Muscle of arm (tissue), 12 donors: ENCODE data around the gene TNS4. TPM values are rescaled to one million over a fixed set of nuclear protein-coding genes. Genes with fewer than 3 reads are reported as not detected.
A peak's percentile ranks its signal among the peaks of the same experiment; 100 is the strongest.

Experiments used
- DNase-seq: peaks from one replicate; pipeline ENCODE4 v3.0.0-alpha.2; 2013
- polyA plus RNA-seq, 12 donors: library from polyadenylated mRNA; unstranded; fragments of 120-200 nt; gene quantifications; one replicate each; pipeline ENCODE4 v1.2.1, GENCODE V29; 2013; ENCODE audit not compliant: insufficient read length in 12 of 12

TNS4 gene
- polyA plus RNA-seq, 12 donors: 0.04 to 6.8 (median 0.15) TPM; not detected in 5

DNA sequence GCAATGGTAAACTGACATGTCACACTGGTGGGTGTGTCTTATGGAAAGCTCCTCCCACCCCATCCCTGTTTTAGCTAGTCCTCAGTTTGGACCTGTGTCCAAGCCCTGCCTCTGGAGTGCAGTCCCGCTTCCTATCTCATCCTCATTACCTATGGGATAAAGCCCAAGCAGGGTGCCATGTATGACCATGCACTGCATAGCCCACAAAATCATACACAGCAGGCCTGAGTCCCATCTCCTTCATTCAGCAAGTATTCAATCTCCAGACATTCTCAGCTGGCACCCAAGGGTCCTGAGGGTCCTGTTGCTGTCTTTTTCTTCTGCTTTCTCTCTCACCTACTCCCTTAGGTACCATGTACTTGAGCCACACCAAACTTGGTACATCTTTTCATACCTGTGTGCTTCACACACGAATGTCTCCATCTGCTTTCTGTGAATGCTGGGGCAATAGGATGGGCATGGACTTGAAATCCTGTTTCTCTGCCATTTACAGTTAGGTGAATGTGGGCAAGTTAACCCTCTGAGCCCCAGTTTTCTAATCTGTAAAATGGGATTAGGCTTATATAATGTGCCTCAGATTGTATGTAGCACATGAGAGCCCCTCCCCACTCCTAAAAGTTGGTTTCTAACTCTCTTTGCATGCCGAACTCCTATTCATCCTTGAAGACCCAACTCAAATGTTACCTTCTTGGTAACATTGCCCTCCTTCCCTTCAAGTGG, 28.5 kb downstream of the TNS4 start:
- no peak for DNase-seq

DNA sequence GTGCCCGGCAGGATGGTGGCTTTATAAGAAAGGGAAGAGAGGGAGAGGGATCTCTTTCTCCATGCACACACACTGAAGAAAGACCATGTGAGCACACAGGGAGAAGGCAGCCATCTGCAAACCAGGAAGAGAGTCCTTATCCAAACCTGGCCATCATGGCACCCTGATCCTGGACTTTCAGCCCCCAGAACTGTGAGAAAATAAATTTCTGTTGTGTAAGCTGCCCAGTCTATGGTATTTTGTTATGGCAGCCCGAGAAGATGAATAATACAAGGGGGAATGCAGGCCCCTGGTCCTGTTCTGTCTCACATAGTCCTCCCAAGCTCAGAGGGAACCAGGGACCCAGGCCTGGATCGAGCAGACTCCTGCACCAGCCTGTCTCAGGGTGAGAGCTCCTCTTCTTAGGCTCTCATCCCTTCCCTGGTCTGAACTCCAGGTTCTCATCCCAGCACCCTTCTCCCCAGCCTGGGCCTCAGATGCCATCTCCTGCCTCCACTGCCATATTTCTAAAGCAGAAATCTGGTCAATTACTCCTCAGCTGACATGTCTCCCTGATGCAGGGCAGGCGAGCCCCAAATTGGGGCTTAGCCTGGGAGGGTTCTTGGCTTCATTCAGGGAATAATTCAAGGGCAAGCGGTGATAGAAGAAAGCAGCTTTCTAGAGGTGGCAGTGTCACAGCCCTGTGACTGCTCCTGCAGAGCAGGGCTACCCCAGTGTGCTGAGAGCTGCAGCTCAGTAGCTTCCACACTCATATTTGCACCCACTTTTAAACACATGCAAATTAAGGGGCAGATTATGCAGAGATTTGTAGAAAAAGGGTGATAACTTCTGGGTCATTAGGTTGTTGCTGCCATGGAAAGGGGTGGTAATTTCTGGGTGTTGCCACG, 29.3 kb downstream of the TNS4 start:
- DNase-seq: no peak

DNA sequence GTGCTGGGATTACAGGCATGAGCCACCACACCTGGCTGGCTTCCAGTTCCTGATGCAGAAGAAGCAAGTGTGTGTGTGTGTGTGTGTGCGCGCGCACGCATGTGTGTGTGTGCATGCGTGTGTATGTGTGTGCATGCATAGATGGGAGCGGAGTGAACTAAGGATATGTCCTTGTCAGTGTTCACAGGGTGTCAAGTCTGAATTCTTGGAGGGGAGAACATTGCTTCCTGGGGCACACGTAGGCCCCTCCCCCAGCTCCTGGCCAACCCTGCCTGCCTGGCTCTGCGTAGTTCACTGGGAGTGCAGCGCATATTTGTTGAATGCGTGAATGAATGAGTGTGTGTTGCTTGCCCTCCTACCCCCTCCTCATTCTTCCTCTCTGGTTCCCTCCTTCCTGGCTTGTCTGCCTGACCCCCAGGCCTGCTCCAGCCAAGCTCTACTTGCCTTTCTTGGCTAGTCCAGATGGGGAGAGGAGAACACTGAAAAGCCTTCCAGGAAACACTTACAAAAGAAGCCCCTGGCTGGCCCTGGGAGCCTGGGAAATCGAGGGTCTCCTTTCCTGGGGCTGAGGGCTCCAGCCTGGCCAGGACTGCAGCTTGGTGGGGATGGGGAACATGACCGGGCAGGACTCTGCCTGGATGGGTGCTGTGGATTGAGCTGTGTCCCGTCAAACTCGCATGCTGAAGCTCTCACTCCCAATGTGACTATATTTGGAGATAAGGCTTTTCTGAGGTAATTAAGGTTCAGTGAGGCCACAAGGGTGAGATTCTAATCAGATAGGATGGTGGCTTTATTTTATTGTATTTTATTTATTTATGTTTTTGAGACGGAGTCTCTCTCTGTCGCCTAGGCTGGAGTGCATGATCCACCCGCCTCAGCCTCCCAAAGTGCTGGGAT, 30.2 kb downstream of the TNS4 start:
- DNase-seq: no peak

DNA sequence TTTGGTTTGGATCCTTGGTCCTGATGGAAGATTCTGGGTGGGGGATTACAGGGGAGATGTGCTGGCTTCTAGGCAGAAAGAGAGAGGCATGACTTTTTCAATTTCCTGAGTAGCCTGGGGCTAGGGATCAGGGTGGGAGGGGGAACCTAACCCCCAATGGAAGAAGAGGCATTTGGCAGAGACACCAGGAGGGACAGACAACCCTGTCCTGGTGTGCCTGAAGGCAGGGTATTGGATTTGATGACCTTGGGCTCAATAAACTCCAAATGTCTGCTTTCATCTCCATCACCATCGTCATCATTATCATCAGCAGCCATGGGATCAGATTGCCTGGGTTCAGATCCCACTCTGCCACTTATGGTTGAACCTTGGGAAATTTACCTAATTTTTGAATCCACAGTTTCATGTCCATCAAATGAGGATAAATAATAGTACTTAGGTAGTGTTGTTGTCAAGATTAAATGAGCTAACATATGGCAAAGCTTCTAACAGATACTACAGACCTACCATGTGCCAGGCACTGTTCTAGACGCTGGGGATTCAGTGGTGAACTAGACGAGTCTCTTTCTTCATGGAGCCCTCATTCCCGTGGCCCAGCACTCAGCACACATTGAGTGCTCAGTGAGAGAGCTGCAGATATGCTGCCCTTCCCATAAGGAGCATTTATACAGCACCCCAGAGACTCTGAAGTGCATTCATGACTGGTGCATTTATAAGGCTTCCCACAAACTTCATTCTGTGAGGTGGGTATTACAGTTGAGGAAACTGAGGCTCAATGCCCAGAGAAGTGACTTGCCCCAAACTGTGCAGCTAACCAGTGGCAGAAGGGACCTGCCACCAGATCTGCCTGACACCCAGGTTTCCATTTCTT, 31.4 kb downstream of the TNS4 start:
- no peak for DNase-seq

DNA sequence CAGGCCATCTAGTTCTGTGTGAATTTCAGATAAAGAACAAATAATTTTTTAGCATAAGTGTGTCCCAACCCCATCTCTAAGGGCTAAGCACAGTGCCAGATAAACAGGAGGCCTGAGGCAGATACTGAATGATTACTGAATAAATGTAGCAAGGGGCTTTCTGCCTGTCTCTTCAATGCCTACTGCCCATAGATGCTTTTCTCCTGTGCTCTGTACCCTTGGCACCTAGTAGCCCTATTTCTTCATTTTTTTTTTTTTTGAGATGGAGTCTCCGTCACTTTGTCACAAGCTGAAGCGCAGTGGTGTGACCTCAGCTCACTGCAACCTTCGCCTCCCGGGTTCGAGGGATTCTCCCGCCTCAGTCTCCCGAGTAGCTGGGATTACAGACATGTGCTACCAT, 32.9 kb downstream of the TNS4 start:
- DNase-seq: no peak

DNA sequence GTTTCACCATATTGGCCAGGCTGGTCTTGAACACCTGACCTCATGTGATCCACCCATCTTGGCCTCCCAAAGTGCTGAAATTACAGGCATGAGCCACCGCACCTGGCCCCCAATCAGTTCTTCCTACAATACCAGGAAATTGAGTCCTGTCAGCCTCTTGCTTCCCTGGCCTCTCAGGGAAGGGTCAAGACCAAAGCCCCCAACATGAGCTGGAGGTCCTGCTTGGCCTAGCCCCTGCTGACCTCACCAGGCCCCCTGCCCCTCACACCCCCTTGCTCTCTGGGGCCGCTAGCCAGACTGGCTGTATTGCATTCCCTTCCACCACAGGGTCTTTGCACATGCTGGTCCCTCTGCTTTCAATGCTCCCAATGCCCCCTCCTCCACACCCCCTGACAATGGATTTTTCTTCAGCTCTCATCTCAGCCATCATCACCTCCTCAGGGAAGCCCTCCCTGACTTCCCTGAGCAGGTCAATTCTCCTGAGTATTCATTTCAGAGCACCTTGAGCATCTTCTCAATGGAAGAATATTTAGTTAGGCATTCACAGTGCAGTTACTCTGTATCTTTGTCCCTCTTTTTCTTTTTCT, 34.0 kb downstream of the TNS4 start:
- DNase-seq: no peak

DNA sequence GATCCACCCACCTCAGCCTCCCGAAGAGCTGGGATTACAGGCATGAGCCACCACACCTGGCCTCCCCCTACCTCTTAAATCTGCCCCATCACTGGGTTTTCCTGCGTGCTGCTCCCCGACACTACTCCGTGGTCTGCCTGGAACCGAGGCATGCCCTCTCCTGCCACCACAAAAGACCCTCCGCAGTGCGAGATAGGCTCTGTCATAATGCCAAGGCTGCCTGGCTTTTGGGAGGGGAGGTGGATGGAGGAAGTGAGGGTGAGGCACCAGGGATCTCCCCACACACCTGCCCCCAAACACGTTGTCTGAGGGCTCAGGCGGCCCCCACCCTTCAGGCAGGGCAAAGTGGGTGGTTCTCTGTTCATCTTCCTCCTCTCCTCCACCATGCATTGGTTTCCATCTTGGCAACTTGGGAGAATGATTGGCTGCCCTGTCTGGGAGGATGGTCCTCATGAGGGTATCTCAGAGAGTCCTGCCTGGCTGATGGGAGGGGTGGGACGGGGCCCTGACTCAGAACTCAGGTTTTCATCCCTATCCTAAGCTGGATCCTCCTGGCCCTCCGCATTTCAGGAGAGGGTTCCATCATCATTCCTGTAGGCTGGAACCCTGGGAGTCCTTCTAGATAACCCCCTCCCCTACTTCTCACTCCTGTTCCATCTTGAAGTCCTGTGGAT, 35.0 kb downstream of the TNS4 start:
- DNase-seq: no peak

DNA sequence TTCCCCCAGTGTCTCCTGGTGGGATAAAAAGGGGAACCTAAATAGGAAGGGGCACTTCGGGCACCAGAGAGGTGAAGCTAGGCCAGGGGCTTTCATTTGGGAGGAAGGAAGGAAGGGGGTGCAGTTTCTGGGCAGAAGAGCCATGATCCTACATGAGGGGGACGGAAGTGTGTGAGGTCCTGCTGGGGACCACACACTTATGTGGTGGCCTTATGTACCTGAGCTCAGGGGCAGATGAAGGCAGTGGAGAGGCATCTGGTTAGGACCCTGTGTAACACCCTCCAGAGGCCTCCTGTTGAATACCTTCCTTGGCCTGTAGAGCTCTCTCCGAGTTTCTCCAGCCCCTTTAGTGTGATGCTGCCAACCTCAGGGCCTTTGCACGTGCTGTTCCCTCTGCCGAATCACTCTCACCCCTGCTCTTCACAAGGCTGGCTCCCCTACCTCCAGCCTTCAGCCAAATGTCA, 37.0 kb downstream of the TNS4 start:
- no peak for DNase-seq

DNA sequence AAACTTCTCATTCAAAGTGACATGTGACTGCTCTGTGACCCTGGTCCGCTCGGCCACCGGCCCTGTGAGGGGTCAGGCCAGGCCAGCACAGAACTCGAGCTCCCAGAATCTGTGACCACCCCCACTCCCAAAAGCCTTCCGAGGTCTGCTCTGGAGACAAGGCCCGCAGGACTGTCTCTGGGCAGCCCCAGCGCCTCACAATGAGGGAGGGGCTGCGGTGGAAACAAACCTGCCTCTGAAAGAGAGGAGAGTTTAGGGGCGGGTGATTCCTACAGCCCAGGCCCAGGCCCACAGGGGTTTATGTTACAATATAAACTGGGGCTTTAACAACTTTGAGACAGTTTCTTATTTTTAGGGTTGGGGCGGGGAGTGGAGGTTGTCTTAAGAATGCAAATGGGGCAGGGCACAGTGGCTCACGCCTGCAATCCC, 38.3 kb downstream of the TNS4 start:
- DNase-seq: peak; percentile 41

DNA sequence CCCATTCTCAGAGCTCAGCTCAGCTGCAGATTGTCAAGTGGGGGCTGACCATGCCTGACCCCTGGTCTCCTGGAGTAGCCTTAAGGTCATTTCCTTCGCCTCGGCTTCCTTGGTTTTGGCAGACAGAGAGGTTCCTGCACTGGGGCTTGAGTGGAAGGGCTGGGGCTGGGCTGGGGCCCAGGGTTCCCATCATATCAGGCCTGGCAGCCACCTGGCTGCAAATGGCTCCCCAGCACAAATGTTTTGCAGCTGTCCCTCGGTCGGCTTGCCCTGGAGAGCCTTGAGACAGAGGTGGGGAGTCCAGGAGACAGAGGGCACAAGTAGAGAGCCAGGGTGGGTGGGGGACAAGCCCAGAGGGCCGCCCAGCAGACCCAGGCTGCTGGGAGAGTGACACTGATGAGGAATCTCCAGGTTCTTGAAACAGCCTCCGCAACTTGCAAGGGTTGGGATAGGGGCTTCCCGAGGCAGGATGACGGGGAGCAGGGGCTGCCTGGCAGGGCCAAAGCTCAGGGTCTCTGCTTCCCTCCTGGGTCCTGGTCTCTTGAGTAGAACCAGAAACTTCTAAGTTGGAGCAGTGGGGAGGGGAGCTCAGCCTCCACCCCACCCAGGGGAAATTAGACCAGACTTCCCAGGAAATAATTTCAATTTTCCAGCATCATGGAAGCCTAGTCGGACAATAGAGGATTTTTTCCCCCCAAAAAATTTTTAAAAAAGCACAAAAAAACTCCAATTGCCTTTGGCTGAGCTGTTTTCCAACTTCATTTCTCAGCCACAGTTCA, 38.9 kb downstream of the TNS4 start:
- DNase-seq: no peak

DNA sequence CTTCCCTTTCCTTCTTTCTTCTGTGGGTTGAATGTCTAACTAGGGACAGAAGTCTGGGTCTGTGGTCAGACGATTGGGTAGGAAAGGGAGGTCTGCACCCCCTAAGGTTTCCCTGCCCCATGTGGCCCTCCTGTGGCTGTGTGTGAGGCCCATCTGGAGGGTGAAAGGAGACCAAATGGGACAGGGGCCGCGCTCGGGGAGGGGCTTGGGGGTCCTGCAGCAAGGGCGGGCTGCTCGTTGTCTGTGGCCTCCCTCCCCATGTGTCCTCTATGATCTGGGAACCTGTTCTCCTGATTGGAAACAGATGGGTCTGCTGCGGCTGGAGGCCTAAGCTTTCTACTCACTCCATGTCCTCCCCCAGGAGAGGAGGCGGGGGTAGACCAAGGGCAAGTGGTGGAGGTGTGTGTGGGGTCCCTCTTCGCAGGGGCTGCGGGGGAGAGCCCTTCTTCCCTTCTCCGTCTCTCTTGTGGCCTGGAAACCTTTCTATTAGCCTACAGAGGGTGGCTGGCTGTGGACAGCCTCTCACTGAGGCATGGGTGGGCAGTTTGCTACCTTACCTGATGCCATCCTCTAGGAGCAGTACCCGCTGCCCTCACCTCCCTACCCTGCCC, 39.6 kb downstream of the TNS4 start:
- peak; percentile 65 for DNase-seq

DNA sequence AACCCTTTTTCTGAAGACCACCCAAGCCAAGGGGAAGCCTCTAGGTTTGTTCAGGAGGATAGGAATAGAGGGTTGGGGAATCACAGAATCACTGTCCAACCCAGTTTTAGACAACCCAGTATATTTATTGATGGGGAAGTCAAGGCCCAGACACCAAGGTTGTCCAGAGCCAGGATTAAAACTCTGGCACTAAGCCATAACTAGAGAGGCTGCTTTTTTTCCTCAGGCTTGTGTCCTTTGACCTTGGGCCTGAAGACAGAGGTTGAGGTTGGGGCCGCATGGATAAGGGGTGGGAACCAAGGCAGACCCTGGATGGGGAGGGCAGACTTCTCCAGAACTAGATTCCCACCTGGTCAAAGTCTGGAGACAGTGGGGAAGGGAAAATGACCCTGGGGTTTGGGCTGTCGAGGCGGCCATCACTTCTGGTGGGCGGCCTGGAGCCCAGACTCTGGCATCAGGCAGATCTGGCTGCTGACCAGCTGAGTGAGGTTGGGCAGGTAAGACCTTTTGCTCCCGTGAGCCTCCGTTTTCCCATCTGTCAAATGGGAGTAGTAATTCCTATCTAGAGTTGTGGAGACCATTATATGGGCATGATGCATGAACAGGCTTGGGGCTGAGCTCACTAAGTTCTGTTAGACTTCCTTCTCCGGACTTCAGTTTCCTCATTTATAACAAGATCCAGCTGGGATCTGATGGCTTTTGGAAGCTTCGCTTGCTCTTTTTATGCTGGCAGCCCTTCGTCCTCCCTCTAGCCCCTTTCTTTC, 40.3 kb downstream of the TNS4 start:
- peak; percentile 70 for DNase-seq

DNA sequence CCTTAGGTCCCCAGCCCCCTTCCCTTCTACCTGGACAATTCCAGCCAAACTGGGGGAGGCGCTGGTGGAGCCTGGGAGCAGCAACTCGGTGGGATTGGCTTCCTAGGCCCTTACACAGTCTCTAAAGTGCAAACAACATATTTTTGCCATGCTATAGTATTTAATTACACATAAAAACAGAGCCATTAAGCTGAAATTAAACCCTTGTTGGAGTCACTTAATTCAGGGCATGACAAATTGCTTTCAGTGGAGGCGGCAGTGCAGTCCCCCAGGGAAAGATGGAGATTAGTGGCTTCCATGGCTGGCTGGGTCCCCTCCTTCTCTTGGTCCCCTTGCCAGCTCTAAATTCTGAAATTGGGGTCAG, 40.8 kb downstream of the TNS4 start:
- DNase-seq: no peak

DNA sequence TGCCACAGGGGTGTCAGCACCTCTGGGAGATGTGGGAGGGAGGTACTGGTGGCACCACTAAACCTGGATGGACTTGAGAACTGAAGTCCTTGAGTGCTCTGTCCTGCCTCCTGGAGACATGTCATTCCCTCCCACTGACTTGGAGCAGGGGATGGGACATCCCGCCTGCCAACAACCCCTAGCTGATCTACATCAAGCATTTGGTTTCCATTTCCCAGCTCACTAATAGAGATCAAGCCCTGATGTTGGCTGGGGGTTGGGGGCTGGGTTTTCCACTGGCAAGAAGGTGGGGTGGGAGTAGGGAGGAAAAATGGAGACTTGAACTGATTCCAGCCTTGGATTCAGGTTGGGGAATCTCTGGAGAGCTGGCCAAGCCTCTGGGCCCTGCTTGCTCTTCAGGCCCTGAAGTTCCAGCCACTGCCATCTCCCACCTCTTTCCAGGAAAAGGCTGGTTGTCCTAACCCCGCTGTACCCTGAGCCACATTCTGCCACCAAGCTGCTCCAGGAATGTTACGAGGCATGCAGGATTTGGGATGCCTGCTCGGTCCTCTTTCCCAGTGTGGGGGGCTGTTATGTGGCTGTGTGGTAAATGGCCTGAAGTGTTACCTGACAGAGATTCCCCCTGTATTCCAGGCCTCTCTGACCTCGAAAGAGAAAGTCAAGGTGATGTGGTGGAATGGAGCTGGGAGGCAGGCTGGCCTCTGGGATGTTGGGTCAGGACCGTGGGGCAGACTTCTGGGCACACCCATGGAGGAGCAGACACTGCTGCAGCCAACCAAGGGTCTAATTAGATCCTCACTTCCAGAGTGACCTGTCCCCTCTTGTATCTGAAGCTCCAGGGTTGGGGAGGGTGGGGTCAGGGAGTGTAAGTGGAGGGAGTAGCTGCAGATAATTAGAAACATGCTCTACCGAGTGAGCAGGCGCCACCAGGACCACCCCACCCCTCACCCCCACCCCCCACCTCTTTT, 41.5 kb downstream of the TNS4 start:
- no peak for DNase-seq

DNA sequence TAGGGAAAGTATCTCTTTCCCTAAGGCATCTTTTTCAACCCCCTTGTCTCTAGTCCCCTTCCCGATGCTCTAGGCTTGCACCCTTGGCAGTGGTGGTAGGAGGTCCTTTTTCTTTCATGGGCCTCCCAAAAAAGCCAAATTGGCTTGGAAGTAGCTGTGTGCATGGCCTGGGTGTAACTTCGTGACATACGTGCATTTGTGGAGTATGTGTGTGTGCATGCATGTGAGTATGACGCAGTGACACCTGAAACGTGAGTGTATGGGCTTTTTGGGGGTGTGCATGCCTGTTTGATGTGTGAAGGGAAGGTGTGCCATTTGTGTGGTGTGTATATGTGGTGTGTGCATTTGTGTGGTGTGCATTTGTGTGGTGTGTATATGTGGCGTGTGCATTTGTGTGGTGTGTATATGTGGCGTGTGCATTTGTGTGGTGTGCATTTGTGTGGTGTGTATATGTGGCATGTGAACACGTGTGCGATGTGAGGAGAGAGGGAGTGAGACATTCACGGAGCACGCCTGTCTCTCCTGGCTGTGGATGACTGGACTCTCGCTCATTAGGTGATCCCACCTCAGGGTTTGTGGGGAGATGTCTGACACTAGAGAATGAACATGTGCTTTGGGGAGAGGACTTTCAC, 42.5 kb downstream of the TNS4 start:
- DNase-seq: no peak
